CD4-positive, alpha-beta T cell treated with Interleukin-17A for 4 hours (primary cell): Measurements from ENCODE around the gene ARID2.

ENCODE experiments used
- DNase-seq: peaks from one replicate; pipeline ENCODE4 v3.0.0-alpha.2; 2020; ENCODE audit warnings: mixed read lengths

ARID2 gene

GRCh38 chr12:45725631-45726602 is 3.6 kb upstream of the ARID2 start:
- DNase-seq = peak; percentile 40

DNA sequence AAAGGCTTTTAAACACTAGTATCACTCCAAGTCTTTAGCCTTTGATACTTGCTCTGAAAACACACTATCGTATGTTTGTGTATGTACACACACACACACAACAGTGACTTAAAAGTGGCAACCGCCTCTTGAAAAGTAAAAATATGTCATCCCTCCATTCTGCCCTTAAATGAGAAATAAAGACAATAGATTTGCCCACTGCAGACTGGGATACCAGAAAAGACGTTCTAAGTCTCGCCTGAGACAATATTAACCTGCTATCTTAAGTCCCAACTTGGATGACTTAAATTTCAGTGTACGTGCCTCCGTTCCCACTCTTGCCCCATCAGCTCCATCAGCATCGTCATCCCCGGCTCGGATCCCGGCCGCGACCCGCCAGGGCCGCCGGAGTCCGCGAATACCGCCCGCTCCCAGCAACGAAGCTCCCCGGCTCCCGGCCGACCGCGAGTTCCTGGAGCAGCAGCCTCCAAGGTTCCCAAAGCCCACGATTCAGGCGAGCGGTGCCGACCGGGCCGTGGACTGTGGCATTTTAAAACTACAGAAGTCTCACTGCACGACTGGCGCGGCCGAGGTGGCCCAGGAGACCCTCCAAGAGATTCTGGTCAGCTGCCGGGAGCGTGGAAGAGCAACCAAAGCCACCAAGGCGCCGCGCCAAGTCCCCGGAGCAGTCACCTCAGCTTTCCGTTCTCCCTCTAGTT is 2.8 kb upstream of the ARID2 start:
- no peak for DNase-seq

DNA sequence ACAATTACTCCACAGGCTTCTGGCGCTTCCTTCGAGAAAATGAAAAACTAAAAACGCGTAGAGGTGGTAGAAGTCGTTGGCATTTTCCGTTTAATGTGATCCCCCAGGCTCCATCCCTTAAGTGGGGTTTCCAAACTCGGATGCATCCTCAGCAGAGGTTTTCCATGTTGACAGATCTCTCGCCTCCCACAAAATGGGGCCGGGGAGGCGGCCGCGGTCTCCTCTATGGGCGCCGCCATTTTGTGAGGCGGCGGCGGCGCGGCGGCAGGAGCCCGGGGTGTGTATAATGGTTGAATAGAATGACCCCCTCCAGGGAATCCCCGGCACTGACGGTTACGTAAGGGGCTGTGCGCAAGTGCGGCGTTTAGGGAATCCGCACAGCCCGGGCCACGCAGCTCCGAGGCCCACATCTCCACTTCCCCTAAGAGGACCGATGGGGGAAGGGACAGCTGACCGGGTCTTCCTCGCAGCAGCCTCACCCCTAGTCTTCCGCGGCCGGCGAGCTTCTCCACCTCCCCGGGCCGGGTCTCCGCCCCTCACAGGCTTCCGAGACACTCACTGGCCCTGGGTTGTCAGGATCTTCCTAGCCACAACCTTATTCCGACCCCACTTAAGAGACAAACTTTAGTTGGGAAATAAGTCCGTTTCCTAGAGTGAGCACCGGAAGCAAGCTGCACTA is 2.1 kb upstream of the ARID2 start:
- peak; percentile 82 for DNase-seq

DNA sequence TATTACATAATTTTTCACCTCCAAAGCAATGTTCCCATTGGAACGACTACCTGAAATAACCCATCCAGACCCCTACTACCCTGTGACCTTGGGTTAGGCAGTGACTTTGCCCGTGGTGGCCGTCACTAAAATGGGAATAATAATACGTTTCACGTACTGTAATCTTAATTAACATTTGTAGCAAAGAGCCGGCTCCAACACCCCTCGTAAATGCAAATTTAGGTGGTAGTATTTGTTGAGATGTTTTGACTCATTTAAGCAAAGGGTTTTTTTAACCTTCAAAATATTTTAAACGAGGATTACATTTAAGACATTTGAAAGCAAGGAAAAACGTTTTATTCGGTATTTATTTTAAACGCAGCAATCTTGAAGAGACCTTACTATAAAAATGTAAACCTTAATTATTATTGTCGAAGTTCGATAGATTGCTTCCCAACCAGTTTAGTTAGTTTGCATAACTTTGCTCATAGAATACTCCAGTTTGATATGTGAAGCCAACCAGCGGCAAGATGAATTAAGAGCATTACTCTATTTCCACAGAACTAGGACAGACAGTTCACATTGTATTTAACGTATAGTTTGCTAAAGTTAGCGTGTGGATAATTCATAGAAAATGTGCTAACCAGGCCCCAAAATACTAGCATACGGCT is 1.4 kb upstream of the ARID2 start:
- DNase-seq = no peak

DNA sequence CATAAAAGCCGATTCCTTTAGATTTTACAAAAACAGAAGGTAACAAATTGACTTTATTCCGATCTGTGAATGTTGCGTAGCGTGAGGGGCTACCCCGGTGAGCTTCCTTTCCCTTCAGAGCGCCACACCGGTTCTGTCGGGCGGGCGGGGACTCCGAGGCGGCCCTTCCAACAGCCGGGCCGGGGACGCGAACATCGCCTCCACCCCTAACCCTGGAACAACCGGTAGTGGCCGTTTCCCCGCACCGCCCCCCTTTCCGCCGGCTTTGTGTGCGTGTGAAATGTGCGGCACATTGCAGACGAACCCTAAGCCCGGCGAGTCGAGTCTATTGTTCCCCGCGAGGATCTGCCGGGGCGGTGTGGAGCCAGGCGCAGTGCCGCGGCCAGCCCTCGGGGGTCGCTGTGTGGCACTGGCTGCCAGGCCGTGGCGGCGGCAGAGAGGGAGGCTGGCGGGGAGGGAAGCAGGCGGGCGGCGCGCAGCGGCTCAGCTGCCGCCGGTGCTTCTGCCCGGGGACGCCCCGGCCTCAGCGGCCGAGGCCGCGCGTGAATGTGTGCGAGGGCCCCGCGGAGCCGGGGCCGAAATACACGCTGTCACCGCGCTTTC is 775 bp upstream of the ARID2 start:
- peak; percentile 96 for DNase-seq

GRCh38 chr12:45730084-45730347 is 510 bp downstream of the ARID2 start:
- DNase-seq = peak; percentile 52

GRCh38 chr12:45730348-45731189 is 1.1 kb downstream of the ARID2 start:
- DNase-seq = peak; percentile 71

DNA sequence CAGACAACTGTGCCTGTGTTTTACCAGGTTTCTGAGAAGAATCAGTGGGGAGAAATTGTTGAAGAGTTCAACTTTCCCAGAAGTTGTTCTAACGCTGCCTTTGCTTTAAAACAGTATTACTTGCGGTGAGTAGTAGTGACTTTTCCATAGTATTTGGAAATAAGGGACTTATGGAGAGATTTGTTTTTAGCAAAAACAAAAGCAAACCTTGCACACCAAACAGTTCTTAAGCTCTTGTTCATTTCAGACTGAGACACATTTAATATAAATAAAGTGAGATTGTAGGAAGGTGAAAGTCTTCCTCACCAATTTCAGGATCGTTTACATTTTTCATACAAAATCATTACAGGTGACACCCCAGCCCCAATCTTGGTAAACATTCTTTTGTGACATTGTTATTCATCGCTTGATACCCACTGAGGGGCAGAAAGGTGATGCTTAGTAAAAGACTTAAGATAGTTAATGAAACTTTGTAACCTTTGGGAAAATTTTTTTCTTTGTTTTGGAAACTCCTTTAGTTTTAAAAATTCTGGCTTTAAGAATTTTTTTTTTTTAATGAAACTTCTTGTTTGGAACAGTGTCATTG is 1.8 kb downstream of the ARID2 start:
- DNase-seq = no peak

GRCh38 chr12:45732250-45732649 is 2.7 kb downstream of the ARID2 start:
- peak; percentile 30 for DNase-seq

DNA sequence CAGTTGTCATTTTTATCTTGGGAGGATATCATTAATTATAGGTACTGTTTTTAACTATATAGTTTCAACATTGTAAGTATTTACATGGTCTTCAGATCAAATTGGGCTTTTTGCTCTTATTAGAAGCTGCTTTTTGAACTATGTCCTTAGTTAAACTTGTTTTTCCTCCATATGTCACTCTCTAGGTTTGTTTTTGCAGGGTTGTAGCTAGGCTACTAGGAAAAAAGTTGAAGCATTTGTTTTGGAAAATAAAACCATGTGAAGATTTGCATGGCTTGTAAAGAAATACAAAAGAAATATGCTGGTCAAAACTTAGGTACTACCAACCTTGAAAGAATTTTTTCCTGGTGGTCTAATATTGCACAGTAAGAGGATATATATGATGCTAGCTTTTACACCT is 3.4 kb downstream of the ARID2 start:
- DNase-seq = no peak

GRCh38 chr12:45737638-45738037 is 8.1 kb downstream of the ARID2 start:
- no peak for DNase-seq

- DNase-seq = no peak
These were observed 13.1 kb downstream of the ARID2 start for GRCh38 chr12:45742590-45742989.

GRCh38 chr12:45743247-45743646 is 13.7 kb downstream of the ARID2 start:
- no peak for DNase-seq

DNA sequence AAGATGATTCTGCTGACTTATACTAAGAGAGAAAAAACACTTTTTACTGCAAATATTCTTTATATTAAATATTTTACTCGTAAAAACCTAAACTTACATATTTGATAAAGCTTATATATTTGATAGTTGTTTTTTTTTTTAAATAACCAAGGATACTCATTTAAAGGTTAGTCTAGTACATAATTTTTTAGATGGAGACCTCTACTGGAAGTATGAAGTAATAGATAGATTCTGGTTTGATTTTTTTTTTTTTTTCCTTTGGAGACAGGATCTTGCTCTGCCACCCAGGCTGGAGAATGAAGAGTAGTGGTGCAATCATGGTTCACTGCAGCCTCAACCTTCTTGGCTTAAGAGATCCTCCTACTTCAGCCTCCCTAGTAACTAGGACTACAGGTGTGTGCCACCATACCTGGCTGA is 16.4 kb downstream of the ARID2 start:
- DNase-seq = no peak

GRCh38 chr12:45756666-45757065 is 27.2 kb downstream of the ARID2 start:
- DNase-seq = no peak

DNA sequence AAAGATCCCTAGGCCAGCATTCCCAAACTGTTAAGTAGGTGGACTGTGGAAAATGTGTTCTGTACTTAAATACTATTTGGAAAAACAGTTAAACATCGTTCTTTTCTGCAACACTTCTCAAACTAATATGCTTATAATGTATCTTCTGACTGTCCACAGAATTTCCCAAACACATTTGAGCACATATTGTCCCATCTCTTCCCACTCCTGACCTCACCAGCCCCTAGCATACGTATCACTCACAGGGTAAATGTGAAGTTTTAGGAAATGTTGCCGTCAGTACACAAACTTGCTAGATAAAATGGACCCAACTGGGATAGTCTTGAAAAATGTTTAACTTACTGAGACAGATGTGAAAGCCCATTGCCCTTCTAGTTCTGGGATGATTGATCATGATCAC is 27.7 kb downstream of the ARID2 start:
- no peak for DNase-seq

DNA sequence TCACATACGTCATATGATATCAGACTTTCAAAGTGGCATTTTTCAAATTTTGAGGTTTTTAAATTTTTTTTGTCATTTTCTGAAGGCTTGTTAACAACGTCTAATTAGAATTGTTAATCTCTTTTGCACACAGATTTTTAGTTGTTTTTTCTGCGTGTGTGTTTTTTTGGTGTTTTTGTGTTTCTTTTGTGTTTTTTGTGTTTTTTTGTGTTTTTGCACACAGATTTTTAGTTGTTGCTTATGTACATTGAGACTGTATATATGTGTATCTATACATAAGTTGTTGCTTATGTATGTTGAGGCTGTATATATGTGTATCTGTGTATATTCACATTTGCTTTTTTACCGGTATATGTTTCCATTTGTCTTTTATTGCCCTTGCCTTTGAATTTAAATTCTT is 30.8 kb downstream of the ARID2 start:
- no peak for DNase-seq

DNA sequence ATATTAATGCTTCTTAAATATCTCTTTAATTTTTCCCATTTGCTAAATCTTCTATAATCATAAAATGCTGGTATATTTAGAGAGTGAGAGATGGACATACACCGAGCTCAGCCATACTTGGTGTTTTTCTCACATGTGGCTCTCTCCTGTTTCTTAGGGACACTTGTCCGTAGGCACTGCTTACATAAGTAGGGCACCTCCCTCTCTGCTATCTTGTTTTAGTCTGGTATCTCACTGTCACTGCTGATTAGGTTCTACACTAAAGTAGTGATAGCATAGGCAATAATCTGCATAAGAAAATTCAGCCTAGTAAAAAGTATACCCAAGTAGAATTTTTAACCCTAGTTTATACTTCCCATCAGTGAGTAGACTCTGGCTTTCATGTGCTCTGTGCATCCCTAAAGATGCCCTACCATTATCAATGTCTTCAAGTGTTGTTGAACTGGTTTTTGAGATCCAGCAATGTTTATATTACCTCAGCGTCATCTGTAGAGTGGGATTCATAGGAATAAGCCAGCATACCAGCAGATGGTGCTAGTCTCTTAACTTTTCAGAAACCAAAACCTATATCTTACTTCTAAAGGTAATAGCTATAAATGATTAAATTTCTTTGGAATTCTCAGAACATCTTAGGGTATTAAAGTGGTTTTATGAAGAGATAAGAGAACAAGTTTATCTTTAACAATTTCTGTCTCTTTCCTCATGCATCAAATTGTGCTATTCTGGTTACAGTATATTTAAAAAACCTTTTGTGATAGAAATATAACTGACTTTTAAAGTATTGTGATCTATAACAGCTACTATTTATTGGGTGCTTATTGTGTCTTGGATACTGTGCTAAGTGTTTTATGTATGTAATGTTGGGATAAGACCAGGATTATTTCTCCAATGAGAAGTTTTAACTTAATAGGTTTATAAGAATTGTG is 32.9 kb downstream of the ARID2 start:
- peak; percentile 14 for DNase-seq

DNA sequence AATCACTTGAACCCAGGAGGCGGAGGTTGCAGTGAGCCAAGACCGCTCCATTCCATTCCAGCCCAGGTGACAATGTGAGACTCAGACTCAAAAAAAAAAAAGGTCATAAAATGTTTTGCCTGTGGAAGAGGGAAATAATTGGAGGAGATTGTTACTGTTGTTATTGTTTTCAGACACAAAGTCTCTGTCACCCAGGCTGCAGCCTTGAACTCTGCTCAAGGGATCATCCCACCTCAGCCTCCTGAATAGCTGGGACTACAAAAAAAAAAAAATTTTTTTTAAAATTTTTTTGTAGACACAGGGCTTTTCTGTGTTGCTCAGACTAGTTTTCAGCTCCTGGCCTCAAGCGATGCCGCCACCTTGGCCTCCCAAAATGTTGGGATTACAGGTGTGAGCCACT is 33.9 kb downstream of the ARID2 start:
- DNase-seq = no peak

DNA sequence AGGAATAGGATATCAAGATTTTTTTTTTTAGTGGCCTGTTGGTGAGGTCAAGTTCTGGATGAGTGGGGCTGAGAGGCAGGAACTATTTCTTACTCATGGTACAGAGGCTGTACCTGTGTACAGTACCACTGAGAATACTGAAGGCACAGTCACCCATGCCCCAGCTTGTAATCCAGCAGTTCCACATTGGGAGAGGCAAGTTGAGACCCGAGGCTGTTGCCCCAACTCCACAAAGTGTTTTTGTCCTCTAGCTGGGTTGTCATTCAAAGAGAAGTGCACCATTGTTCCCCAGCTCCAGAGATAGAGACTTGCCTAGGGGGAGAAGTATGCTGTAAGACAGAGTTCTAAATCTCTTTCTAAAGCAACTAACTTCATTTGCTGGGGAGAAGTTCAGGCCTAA is 38.7 kb downstream of the ARID2 start:
- DNase-seq = no peak
